Measurements from ENCODE around the gene THAP9.
A peak's percentile ranks its signal among the peaks of the same experiment; 100 is the strongest.

DNA sequence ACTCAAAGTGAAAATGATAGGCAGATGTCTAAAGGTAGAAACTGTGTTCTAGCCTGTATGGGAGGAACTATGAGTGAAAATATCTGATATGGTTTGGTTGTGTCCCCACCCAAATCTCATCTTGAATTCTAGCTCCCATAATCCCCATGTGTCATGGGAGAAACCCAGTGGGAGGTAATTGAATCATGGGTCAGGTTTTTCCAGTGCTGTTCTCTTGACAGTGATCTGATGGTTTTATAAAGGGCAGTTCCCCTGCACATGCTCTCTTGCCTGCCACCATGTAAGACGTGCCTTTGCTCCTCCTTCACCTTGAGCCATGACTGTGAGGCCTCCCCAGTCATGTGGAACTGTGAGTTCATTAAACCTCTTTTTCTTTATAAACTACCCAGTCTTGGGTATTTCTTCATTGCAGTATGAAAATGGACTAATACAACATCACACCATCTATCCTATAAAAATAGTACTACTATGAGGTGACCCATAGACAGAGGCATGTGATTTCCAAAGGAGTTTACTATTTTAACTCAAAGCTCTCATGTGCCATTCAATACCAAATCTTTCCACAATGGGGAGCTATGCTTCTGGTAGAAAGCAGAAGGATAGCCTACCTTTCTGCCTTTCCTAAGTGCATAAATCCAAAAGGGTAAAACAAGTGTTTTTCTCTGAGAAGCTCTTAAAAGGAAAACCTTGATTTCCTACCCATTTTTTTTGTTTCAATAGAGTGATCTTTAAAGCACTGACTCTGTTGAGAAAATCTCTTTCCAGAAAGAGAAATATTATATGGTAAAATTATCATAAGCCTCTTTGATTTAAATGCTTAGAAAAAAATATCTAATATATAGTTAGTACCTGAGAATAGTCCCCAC, 48.4 kb upstream of the THAP9 start:
- TF ChIP-seq, protein P1, sequence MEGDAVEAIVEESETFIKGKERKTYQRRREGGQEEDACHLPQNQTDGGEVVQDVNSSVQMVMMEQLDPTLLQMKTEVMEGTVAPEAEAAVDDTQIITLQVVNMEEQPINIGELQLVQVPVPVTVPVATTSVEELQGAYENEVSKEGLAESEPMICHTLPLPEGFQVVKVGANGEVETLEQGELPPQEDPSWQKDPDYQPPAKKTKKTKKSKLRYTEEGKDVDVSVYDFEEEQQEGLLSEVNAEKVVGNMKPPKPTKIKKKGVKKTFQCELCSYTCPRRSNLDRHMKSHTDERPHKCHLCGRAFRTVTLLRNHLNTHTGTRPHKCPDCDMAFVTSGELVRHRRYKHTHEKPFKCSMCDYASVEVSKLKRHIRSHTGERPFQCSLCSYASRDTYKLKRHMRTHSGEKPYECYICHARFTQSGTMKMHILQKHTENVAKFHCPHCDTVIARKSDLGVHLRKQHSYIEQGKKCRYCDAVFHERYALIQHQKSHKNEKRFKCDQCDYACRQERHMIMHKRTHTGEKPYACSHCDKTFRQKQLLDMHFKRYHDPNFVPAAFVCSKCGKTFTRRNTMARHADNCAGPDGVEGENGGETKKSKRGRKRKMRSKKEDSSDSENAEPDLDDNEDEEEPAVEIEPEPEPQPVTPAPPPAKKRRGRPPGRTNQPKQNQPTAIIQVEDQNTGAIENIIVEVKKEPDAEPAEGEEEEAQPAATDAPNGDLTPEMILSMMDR (conservative IDR thresholded peaks at IDR 0.05), result peak; percentile 64
- TF ChIP-seq EZH2 (IDR thresholded peaks at IDR 0.05; ENCODE audit: low read depth), result no peak
